Glutamatergic neuron (in vitro differentiated cells): Measurements from ENCODE around the gene SNAPIN. TPM values are rescaled to one million over a fixed set of nuclear protein-coding genes. Genes with fewer than 3 reads are reported as not detected.
A peak's percentile ranks its signal among the peaks of the same experiment; 100 is the strongest.

ENCODE experiments used
- DNase-seq: peaks from one replicate; pipeline ENCODE4 v3.0.0; 2022
- H3K27ac Mint-ChIP-seq: one replicate; pipeline ENCODE4 v1.8.0; 2020; ENCODE audit warnings: mild to moderate bottlenecking, mixed read lengths, inconsistent platforms; ENCODE audit not compliant: unreplicated experiment
- H3K27me3 Mint-ChIP-seq: one replicate; pipeline ENCODE4 v1.8.0; 2020; ENCODE audit warnings: mild to moderate bottlenecking, moderate library complexity, mixed read lengths, inconsistent platforms; ENCODE audit not compliant: unreplicated experiment
- H3K36me3 Mint-ChIP-seq: one replicate; pipeline ENCODE4 v1.8.0; 2020; ENCODE audit warnings: mild to moderate bottlenecking, mixed read lengths, inconsistent platforms; ENCODE audit not compliant: unreplicated experiment
- H3K4me1 Mint-ChIP-seq: one replicate; pipeline ENCODE4 v1.8.0; 2020; ENCODE audit warnings: mild to moderate bottlenecking, low read depth, mixed read lengths, inconsistent platforms; ENCODE audit not compliant: unreplicated experiment
- H3K4me3 Mint-ChIP-seq: one replicate; pipeline ENCODE4 v1.8.0; 2020; ENCODE audit warnings: mild to moderate bottlenecking, mixed read lengths, inconsistent platforms; ENCODE audit not compliant: unreplicated experiment
- H3K9me3 Mint-ChIP-seq: one replicate; pipeline ENCODE4 v1.8.0; 2020; ENCODE audit warnings: mild to moderate bottlenecking, moderate library complexity, mixed read lengths, inconsistent platforms; ENCODE audit not compliant: unreplicated experiment
- CTCF ChIP-seq: fragments of 200-600 bp; sonication (generic); IDR thresholded peaks from one replicate; pipeline ENCODE4 v1.5.0; 2021; ENCODE audit not compliant: partially characterized antibody, unreplicated experiment
- total RNA-seq: library from RNA; stranded (reverse); fragmentation: NEBNext Ultra II Directional; extraction: Animal tissue kit (Norgen Biotek cat#: 25700); gene quantifications from one replicate; pipeline ENCODE4 v1.2.1, GENCODE V29; 2021; ENCODE audit not compliant: unreplicated experiment

The SNAPIN gene
- total RNA-seq, 1 donor from 2014 or later, result 30.8 TPM

- TF ChIP-seq CTCF, result no peak
- Mint-ChIP-seq H3K27ac (no peak overlapping the region), H3K36me3 (peaks cover 6% of the 10 kb centered on the region)
Observed at GRCh38 chr1:153614189-153614900, 44.2 kb upstream of the SNAPIN start.

GRCh38 chr1:153614906-153615305, 43.6 kb upstream of the SNAPIN start:
- Mint-ChIP-seq H3K36me3 (peaks cover 6% of the 10 kb centered on the region), H3K4me1 (peaks cover 2% of the 10 kb centered on the region), H3K27ac (no peak overlapping the region), H3K27me3 (peaks cover 9% of the 10 kb centered on the region), H3K9me3 (peaks cover 6% of the 10 kb centered on the region), H3K4me3 (no peak overlapping the region)
- DNase-seq, result no peak
- TF ChIP-seq CTCF, result no peak

More at GRCh38 chr1:153614189-153614900, 44.2 kb upstream of the SNAPIN start:
- peaks cover 6% of the 10 kb centered on the region for H3K9me3 Mint-ChIP-seq
- H3K4me3 Mint-ChIP-seq, result no peak overlapping the region
- no peak for DNase-seq
- H3K27me3 Mint-ChIP-seq, result peaks cover 9% of the 10 kb centered on the region
- peaks cover 2% of the 10 kb centered on the region for H3K4me1 Mint-ChIP-seq

- no peak for DNase-seq
- Mint-ChIP-seq H3K27ac (no peak overlapping the region), H3K9me3 (peaks cover 6% of the 10 kb centered on the region), H3K36me3 (peaks cover 6% of the 10 kb centered on the region), H3K4me3 (no peak overlapping the region), H3K27me3 (peaks cover 8% of the 10 kb centered on the region), H3K4me1 (peaks cover under 1% of the 10 kb centered on the region)
- TF ChIP-seq CTCF, result no peak
Observed at GRCh38 chr1:153615406-153615805, 43.1 kb upstream of the SNAPIN start.

GRCh38 chr1:153616144-153616916, 42.2 kb upstream of the SNAPIN start, which contains the start of gene S100A14:
Gene S100A14 (minus strand): TSS chr1:153616325. CDS start chr1:153615858, 467 bp downstream.
- Mint-ChIP-seq H3K27me3 (peaks cover 8% of the 10 kb centered on the region), H3K27ac (peak within 1 kb of the TSS; percentile 55), H3K36me3 (peaks cover 6% of the 10 kb centered on the region), H3K4me3 (peak within 1 kb of the TSS; percentile 42), H3K4me1 (no peaks in the 10 kb centered on the region), H3K9me3 (peaks cover 5% of the 10 kb centered on the region)
- DNase-seq, result no peak
- no peak for TF ChIP-seq CTCF

GRCh38 chr1:153616917-153617311, 41.6 kb upstream of the SNAPIN start:
- no peaks in the 10 kb centered on the region for H3K4me1 Mint-ChIP-seq
- peaks cover 8% of the 10 kb centered on the region for H3K27me3 Mint-ChIP-seq
- peak overlapping the region; percentile 55 for H3K27ac Mint-ChIP-seq
- no peaks in the 10 kb centered on the region for H3K9me3 Mint-ChIP-seq
- TF ChIP-seq CTCF, result no peak
- H3K4me3 Mint-ChIP-seq, result peak overlapping the region; percentile 42
- DNase-seq, result no peak
- peaks cover 6% of the 10 kb centered on the region for H3K36me3 Mint-ChIP-seq
